ENCODE measurements around the gene AZIN2. TPM values are rescaled to one million over a fixed set of nuclear protein-coding genes. Genes with fewer than 3 reads are reported as not detected.
A peak's percentile ranks its signal among the peaks of the same experiment; 100 is the strongest.

The AZIN2 gene
- total and polyA plus RNA-seq, 9 of the 15 experiments (the other 6 are each of a cell fraction or from before 2014, with no cell fraction given): 0.06 to 0.91 (median 0.42) TPM; not detected in 2

GRCh38 chr1:33127001-33127823 lies 46.3 kb downstream of the AZIN2 start (continued):
- TF ChIP-seq, protein P1, sequence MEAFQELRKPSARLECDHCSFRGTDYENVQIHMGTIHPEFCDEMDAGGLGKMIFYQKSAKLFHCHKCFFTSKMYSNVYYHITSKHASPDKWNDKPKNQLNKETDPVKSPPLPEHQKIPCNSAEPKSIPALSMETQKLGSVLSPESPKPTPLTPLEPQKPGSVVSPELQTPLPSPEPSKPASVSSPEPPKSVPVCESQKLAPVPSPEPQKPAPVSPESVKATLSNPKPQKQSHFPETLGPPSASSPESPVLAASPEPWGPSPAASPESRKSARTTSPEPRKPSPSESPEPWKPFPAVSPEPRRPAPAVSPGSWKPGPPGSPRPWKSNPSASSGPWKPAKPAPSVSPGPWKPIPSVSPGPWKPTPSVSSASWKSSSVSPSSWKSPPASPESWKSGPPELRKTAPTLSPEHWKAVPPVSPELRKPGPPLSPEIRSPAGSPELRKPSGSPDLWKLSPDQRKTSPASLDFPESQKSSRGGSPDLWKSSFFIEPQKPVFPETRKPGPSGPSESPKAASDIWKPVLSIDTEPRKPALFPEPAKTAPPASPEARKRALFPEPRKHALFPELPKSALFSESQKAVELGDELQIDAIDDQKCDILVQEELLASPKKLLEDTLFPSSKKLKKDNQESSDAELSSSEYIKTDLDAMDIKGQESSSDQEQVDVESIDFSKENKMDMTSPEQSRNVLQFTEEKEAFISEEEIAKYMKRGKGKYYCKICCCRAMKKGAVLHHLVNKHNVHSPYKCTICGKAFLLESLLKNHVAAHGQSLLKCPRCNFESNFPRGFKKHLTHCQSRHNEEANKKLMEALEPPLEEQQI (IDR thresholded peaks at IDR 0.05): peak; percentile 99
- TF ChIP-seq ZKSCAN1 (IDR thresholded peaks at IDR 0.05; ENCODE audit: low read depth, low read length): peak; percentile 75; the same call in 1 of the 2 replicates
- no peak for TF ChIP-seq ZFP91 (CRISPR knock-in tag; IDR thresholded peaks at IDR 0.05)
- TF ChIP-seq POLR2AphosphoS5 (IDR thresholded peaks at IDR 0.05; ENCODE audit: control insufficient read depth, insufficient read depth, low read depth, low read length): peak; percentile 65; the same call in 1 of the 2 replicates
- peak in 1 of 2 experiments; percentile 38; a peak in 1 of 4 replicates for TF ChIP-seq SIX5 (IDR thresholded peaks at IDR 0.05; ENCODE audit: borderline replicate concordance in 1 of 2, insufficient read depth in 1 of 2, low read depth in 1 of 2, low read length in 2 of 2)
- no peak for TF ChIP-seq ID3 (CRISPR knock-in tag; IDR thresholded peaks at IDR 0.05)
- peak; percentile 60; the same call in 1 of the 2 replicates for TF ChIP-seq ID3 (tag; IDR thresholded peaks at IDR 0.05)
- peak; percentile 87 to 93 for TF ChIP-seq MAZ (CRISPR knock-in tag; conservative IDR thresholded peaks at IDR 0.05 in 1 of 2, IDR thresholded peaks at IDR 0.05 in 1 of 2)
- peak; percentile 30; the same call in 1 of the 2 replicates for TF ChIP-seq NFE2 (IDR thresholded peaks at IDR 0.05; ENCODE audit: low read depth)
- TF ChIP-seq TEAD2 (tag; IDR thresholded peaks at IDR 0.05): no peak
- peak; percentile 25; the same call in 1 of the 2 replicates for TF ChIP-seq ZNF316 (IDR thresholded peaks at IDR 0.05)
- TF ChIP-seq PKNOX1 (IDR thresholded peaks at IDR 0.05): peak; percentile 94
- TF ChIP-seq POLR2B (IDR thresholded peaks at IDR 0.05; ENCODE audit: low read depth, partially characterized antibody): peak; percentile 52
- peak; percentile 47; the same call in 1 of the 2 replicates for TF ChIP-seq RB1 (IDR thresholded peaks at IDR 0.05; ENCODE audit: low read depth)
- TF ChIP-seq SOX6 (IDR thresholded peaks at IDR 0.05): peak; percentile 56; the same call in 1 of the 2 replicates
- TF ChIP-seq EP300 (IDR thresholded peaks at IDR 0.05; ENCODE audit: low read length): 0 out of 2 replicates have a peak, but pooled peaks have one; percentile 19
- no peak for TF ChIP-seq PURB (CRISPR knock-in tag; IDR thresholded peaks at IDR 0.05; ENCODE audit: low read depth)
- TF ChIP-seq MEIS2 (IDR thresholded peaks at IDR 0.05; ENCODE audit: partially characterized antibody): peak; percentile 16
- 0 out of 2 replicates have a peak, but pooled peaks have one; percentile 79 for TF ChIP-seq TCF7 (IDR thresholded peaks at IDR 0.05; ENCODE audit: borderline replicate concordance)
- 0 out of 4 replicates have a peak, but pooled peaks of 1 of the 2 experiments have one; percentile 26 for TF ChIP-seq NONO (IDR thresholded peaks at IDR 0.05; ENCODE audit: low read depth in 2 of 2, low read length in 1 of 2)
- TF ChIP-seq SRSF3 (IDR thresholded peaks at IDR 0.05; ENCODE audit: insufficient read depth, low read length): no peak
- peak; percentile 99 for TF ChIP-seq ELF1 (tag; IDR thresholded peaks at IDR 0.05)
- TF ChIP-seq TRIM28 (IDR thresholded peaks at IDR 0.05): no peak

Data from K562 (cell line).